GM10266 (cell line): ENCODE measurements around the gene TLCD3A.
"Not testable (repeated sequence)": the region's sequence is repeated elsewhere in the genome, so short reads cannot be mapped to it uniquely, and the experiment has no call there.

Source experiments
- DNase-seq: peaks from one replicate; pipeline ENCODE4 v3.0.0; 2012; ENCODE audit errors: extremely low spot score
- TF ChIP-seq, protein P1 (sequence below): IDR thresholded peaks from 2 replicates; pipeline ENCODE4 v1.5.1; 2012; ENCODE audit warnings: mild to moderate bottlenecking, low read depth; ENCODE audit not compliant: control insufficient read depth, insufficient read depth; ENCODE audit errors: missing control alignments

Gene TLCD3A

DNA sequence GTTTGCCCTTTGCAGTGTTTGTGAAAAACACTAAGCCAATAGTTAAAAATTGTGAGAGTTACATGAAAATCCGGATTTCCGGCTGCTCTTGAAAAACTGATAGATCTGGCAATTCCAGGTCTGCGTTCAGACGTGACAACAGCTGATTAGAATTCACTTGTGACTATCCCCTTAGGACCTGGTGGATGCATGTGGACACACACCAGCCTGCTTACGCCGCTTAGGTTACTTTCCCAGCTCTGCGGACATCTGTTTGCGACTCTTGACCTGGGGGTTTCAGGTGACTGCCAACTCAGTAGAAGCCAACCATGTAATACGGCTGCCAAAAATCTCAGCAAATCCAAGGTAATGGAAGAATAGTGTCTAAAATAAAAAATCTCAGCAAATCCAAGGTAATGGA, 42.0 kb upstream of the TLCD3A start:
- no peak for DNase-seq
- TF ChIP-seq, protein P1, sequence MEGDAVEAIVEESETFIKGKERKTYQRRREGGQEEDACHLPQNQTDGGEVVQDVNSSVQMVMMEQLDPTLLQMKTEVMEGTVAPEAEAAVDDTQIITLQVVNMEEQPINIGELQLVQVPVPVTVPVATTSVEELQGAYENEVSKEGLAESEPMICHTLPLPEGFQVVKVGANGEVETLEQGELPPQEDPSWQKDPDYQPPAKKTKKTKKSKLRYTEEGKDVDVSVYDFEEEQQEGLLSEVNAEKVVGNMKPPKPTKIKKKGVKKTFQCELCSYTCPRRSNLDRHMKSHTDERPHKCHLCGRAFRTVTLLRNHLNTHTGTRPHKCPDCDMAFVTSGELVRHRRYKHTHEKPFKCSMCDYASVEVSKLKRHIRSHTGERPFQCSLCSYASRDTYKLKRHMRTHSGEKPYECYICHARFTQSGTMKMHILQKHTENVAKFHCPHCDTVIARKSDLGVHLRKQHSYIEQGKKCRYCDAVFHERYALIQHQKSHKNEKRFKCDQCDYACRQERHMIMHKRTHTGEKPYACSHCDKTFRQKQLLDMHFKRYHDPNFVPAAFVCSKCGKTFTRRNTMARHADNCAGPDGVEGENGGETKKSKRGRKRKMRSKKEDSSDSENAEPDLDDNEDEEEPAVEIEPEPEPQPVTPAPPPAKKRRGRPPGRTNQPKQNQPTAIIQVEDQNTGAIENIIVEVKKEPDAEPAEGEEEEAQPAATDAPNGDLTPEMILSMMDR, result no peak

DNA sequence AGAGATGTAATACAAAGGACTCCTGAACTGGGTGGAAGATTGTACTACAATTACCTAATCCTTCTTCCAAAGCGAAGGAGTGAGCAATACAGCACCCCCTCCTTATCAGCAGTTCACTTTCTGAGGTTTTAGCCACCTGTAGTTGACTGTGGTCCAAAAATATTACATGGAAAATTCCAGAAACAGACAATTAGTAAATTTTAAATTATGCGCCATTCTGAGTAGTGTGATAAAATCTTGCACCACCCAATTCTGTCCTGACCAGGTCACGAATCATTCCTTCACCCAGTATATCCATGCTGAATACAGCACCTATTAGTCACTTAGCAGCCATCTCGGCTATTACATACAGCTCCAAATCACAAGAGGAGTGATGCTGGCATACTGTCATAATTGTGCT, 41.0 kb upstream of the TLCD3A start:
- no peak for DNase-seq
- TF ChIP-seq, protein P1, result no peak

DNA sequence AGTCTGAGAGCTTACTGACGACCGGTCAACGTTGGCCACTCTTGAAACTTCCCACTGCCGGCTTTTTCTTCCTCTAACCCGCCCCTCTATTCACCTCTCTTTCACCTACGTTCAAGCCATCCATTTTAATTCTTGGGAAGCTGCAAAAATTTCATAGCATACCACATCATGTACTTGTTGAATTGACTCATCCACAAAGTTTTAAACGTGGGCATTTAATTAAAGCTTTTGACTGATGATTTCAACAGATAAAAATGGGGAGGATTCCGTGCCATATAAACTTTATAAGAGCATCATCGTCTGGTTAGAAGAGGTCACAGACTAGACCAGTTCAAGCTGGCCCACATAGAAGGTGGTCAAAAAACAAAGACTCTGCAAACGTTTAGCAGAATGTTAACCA, 40.3 kb upstream of the TLCD3A start:
- TF ChIP-seq, protein P1, result no peak
- DNase-seq, result no peak

DNA sequence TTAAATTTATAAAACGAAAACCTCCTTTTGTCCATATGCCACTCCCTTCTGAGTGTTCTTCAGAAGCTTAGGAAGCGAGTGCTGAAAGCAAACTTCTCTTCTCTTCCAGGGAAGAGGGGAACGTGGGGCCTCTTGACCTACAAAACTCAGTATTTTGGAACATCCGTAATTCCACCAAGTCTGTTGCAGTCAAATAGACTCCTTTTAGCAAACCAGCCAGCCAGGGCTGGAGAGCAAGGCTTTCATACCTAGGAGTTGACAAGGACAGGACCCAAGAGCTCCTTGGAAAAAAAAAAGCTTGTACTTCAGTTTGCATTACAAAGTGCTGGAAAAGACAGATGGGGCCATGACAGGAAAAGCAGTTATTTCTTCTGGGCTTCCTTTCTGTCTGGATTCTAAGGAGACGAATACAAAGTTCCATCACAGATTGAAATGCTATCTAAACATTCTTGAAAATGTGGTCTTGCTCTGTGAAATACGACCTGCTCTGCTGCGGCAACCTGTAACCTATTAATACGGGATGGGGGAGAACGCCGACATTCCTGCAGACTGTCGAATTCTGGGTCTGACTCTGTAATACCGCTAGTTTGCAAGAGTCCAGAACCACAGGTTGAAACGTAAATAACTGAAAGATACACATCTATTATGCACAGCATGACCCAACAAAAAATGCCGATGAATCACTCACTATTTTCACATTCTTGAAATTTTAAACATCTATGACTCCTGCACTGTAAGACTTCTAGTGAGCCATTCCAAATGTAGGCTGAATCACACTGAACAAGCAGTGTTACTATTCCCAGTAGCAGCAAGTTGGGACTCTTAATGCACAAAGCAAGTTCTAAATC, 38.4 kb upstream of the TLCD3A start:
- TF ChIP-seq, protein P1, result no peak
- DNase-seq, result no peak

DNA sequence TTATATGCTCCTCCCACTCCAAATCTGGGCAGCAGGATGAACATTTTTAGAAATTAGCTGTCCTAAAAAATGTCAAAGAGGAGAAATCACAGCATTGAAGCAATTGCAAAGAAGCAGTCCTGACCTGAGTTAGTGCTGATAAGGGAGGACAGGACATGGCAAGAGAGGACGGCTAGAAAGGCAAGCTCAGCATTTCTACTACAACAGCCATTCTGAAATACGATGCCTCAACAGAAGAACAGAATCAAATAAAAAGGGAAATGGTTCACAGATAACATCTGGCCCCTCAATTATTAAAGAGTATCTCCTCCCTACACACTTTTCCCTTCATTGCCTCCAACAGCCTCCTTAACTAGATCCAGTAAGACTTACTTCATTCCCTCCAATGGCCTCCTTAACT, 36.0 kb upstream of the TLCD3A start:
- TF ChIP-seq, protein P1, result no peak
- DNase-seq, result no peak

DNA sequence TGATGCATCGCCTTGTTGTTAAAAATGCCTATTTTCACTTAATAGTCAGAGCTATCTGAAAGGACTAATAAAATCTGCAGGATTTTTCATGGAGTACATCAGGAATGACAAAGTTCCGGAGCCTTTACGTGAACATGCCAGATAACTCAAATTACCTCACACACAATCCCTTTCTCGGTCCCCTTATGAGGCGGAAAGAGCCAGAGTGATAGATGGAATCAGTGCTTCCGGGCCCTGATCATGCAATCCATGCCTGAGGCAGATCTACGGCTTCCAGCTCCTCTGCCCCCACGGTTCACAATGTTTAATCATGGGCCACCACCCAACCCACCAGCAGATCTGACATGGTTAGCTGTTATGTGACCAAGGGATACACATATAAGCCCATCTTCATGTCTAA, 34.7 kb upstream of the TLCD3A start:
- no peak for DNase-seq
- TF ChIP-seq, protein P1, result no peak

DNA sequence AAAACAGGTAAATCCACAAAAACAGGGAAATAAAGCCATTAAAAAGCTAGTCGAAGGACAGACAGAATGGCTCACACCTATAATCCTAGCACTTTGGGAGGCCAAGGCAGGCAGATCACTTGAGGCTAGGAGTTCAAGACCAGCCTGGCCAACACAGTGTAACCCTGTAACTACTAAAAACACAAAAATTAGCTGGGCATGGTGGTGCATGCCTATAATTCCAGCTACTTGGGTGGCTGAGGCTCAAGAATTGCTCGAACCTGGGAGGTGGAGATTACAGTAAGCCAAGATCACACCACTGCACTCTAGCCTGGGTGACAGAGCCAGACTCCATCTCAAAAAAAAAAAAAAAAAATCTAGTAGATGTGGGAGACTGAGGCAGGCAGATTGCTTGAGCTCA, 34.3 kb upstream of the TLCD3A start:
- DNase-seq, result not testable (repeated sequence)

DNA sequence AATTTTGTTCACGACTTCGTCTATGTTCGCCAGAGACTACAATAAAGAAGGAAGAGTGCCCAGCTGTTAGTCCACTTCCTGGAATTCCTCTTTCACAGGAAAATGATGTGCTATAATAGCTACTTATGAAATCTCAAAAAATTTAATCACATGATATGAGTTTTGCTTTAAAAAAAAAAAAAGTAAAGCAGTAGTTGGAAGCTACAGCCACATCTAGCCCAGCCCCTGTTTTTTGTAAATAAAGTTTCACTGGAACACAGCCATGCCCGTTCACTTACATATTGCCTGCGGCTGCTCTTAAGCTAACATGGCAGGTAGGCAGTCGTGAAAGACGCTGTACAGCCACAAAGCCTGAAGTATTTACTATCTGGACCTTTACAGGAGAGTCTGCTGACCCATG, 33.1 kb upstream of the TLCD3A start:
- TF ChIP-seq, protein P1, result no peak
- DNase-seq, result no peak
